Right lobe of liver (tissue), 6 donors: ENCODE measurements around the gene KCNJ12. TPM values are rescaled to one million over a fixed set of nuclear protein-coding genes. Genes with fewer than 3 reads are reported as not detected.
A peak's percentile ranks its signal among the peaks of the same experiment; 100 is the strongest.
"Not testable (repeated sequence)": the region's sequence is repeated elsewhere in the genome, so short reads cannot be mapped to it uniquely, and the experiment has no call there.

Experiments
- ATAC-seq, 4 donors: fragments of 200-7000 bp; cut with Tn5 transposase; one replicate each; pipeline ENCODE4 v1.9.1; 2020; ENCODE audit warnings: mild to moderate bottlenecking in 4 of 4, moderate library complexity in 4 of 4
- DNase-seq, 3 donors: peaks; one replicate each; pipeline ENCODE4 v3.0.0-alpha.2; 2020
- H3K27ac ChIP-seq, 3 donors: fragments of 200-600 bp; one replicate each; pipeline ENCODE4 v1.8.0; 2022
- H3K27me3 ChIP-seq, 2 donors: fragments of 200-600 bp; one replicate each; pipeline ENCODE4 v1.8.0; 2022
- H3K36me3 ChIP-seq, 4 donors: fragments of 200-600 bp; sonication (generic) in 1 of 4; one replicate each; pipeline versions ENCODE4 v1.5.1 to v1.8.0; 2017 to 2022; ENCODE audit warnings: control low read depth in 1 of 4
- H3K4me1 ChIP-seq, 4 donors: fragments of 200-600 bp; sonication (generic) in 1 of 4; one replicate each; pipeline versions ENCODE4 v1.5.1 to v1.8.0; 2017 to 2022; ENCODE audit warnings: control low read depth in 1 of 4
- H3K4me3 ChIP-seq, 3 donors: fragments of 200-600 bp; one replicate each; pipeline ENCODE4 v1.8.0; 2022
- H3K9me3 ChIP-seq, 4 donors: fragments of 200-600 bp; sonication (generic) in 1 of 4; one replicate each; pipeline versions ENCODE4 v1.5.1 to v1.8.0; 2017 to 2022; ENCODE audit warnings: control low read depth in 1 of 4
- POLR2A ChIP-seq: fragments of 450-650 bp; IDR thresholded peaks from one replicate; pipeline ENCODE4 v1.6.1; 2017; ENCODE audit warnings: antibody characterized with exemption, mild to moderate bottlenecking
- WGBS: methylation state at CpG from one replicate; pipeline ENCODE4 v1.1.6; 2018; ENCODE audit warnings: low coverage, low lambda C conversion rate; ENCODE audit not compliant: insufficient coverage; ENCODE audit errors: missing lambda C conversion rate; 5-methylcytosine and 5-hydroxymethylcytosine counted together
- intact Hi-C, 2 donors: fragments of 100-400 bp; cut with DNase I; formaldehyde crosslinking; loops; one replicate each; pipeline versions ENCODE4 v1.11.2 to v1.14.1; 2022
- total RNA-seq, 6 experiments: library from RNA; depleted of rRNA in 2 of 6; stranded (reverse); fragments of >200 nt in 2 of 6; fragmentation: NEBNext Ultra II Directional in 3 of 6; extraction: Animal tissue kit (Norgen Biotek cat#: 25700) in 3 of 6; gene quantifications; one replicate each; pipeline versions ENCODE4 v1.1.0 to v1.2.4, GENCODE V29; 2016 to 2023
- TF ChIP-seq, protein P1 (sequence below), 4 donors: fragments of 200-600 bp in 3 of 4; fragments of 450-650 bp in 1 of 4; IDR thresholded peaks; one replicate each; pipeline versions ENCODE4 v1.5.1 to v1.8.0; 2016 to 2022; ENCODE audit warnings: antibody characterized with exemption in 4 of 4, mild to moderate bottlenecking in 2 of 4
- donor health status: DM: no; HTN: yes; CAD: no.
- donor health status: DM: no; HTN: no; CAD: no.
- donor health status: DM: no; HTN: no; CAD: no.
- donor health status: DM: no; HTN: yes; CAD: no.
- donor health status: DM: no; HTN: yes; CAD: no.

Gene KCNJ12
- total RNA-seq, 6 experiments from 2014 or later, result 0.07 to 2.2 (median 0.23) TPM

DNA sequence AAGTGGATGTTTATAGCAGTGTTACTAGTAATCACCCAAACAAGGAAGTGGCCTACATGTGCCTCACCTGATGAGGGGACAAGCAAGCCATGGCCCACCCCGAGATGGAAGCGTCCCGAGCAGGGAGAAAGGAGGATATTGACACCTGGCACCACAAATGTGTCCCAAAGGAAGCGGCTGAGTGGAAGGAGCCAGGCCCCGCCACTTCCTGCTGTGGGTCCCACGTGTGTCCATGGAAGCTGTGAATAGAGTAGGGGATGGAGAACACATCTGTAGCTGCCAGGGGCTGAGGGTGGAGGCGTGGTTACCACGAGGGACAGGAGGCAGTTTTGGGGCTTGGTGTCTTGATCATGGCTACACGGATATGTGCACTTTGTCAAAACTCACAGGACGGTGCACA, 49.2 kb downstream of the KCNJ12 start:
- intact Hi-C loops, result no loop called here
- Histone ChIP-seq H3K36me3 (no peaks in the 10 kb centered on the region), H3K4me3 (no peak overlapping the region), H3K9me3 (no peaks in the 10 kb centered on the region), H3K27me3 (no peaks in the 10 kb centered on the region), H3K27ac (no peak overlapping the region), H3K4me1 (no peaks in the 10 kb centered on the region)
- ATAC-seq (no peak), DNase-seq (no peak)
- 9% methylated on average over 3 of the region's 10 CpGs for WGBS
- TF ChIP-seq, protein P1, sequence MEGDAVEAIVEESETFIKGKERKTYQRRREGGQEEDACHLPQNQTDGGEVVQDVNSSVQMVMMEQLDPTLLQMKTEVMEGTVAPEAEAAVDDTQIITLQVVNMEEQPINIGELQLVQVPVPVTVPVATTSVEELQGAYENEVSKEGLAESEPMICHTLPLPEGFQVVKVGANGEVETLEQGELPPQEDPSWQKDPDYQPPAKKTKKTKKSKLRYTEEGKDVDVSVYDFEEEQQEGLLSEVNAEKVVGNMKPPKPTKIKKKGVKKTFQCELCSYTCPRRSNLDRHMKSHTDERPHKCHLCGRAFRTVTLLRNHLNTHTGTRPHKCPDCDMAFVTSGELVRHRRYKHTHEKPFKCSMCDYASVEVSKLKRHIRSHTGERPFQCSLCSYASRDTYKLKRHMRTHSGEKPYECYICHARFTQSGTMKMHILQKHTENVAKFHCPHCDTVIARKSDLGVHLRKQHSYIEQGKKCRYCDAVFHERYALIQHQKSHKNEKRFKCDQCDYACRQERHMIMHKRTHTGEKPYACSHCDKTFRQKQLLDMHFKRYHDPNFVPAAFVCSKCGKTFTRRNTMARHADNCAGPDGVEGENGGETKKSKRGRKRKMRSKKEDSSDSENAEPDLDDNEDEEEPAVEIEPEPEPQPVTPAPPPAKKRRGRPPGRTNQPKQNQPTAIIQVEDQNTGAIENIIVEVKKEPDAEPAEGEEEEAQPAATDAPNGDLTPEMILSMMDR (IDR thresholded peaks at IDR 0.05), result no peak

DNA sequence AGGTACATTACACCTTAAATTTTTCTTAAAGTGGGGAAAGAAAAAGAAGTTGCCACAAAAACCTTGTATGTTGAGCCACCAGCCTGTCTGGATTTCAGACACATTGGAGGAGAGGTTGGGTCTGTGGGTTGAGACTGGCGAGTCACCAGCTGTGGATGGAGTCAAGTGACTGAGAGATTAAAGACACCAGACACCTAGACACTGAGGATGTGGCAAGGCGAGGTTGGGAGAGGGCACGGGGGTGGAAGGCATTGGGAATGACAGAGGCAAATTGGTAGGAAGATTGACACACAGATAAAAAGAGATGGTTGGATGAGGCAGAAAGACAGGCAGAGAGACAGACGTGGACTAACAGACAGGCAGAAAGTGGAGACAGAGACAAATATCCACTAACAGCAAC, 49.6 kb downstream of the KCNJ12 start:
- Histone ChIP-seq H3K27me3 (no peaks in the 10 kb centered on the region), H3K27ac (no peak overlapping the region), H3K4me1 (no peaks in the 10 kb centered on the region), H3K9me3 (no peaks in the 10 kb centered on the region), H3K4me3 (no peak overlapping the region), H3K36me3 (no peaks in the 10 kb centered on the region)
- 29% methylated on average over 4 of the region's 4 CpGs for WGBS
- no peak for ATAC-seq
- TF ChIP-seq, protein P1 (IDR thresholded peaks at IDR 0.05), result no peak
- TF ChIP-seq POLR2A, result no peak
- intact Hi-C loops, result no loop called here
- DNase-seq, result no peak

DNA sequence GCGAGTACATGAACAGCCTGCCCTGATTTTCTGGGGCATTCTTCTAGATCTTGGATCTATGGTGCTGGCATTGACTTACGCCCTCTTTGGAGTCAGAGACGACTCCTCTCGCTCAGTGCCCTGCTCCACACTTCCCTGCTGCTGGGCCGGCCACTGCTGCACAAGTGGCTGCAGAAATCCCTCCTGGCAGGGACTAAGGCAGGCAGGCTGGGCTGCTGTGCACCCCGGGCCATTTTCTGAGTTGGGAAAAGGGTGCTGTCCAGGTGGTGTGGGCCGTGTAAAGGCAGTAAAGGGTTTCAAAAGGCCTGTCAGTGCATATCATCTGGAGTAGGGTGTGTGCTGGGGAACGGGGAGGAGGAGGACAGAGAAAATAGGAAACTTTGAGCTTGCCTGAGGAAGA, 50.1 kb downstream of the KCNJ12 start:
- DNase-seq, H3K9me3 ChIP-seq, H3K27me3 ChIP-seq, H3K36me3 ChIP-seq, H3K4me3 ChIP-seq, ATAC-seq, H3K4me1 ChIP-seq, intact Hi-C loops, H3K27ac ChIP-seq: not testable (repeated sequence)
- 54% methylated on average over 4 of the region's 8 CpGs for WGBS

DNA sequence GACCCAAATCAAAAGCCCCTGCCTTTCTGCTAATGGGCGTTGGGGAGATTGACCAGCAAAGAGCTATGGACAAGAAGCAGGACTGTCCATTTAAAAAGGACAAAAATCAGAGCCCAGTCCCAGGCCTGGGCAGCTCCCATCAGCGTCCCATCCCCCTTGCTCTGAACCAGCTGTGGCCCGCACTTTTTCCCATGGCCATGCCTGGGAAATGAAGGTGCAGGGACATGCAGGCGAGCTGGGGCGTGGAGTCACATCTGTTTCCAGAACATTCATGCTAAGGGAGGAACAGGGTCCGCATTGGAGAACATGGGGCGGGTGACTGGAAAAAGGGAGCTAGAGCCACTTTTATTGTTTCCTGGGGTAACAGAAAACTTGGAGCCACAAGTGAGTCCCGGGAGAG, 50.7 kb downstream of the KCNJ12 start:
- H3K27me3 ChIP-seq, intact Hi-C loops, H3K27ac ChIP-seq, H3K4me3 ChIP-seq, DNase-seq, ATAC-seq, H3K36me3 ChIP-seq, H3K9me3 ChIP-seq, H3K4me1 ChIP-seq: not testable (repeated sequence)
- WGBS, result 59% methylated on average over 7 of the region's 8 CpGs

DNA sequence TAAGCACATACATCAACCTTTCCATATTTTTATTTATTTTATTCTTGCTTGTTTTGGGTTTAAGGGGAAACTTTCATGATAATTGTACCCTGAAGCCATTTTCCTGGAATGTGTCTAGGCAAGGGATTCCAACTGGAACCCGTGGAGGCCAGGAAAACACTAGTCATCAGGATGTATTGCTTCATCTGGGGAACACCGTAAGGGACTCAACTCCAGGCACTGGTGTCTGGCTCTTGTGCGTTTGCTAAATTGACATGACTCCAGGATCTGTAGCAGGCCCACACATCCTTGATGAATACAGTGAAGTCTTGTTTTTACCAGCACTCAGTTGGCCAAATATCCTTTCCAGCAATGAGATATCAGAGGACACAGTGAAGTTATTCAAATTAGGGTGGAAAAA, 51.6 kb downstream of the KCNJ12 start:
- H3K27ac ChIP-seq, ATAC-seq, H3K9me3 ChIP-seq, H3K4me3 ChIP-seq, H3K36me3 ChIP-seq, H3K4me1 ChIP-seq, DNase-seq, H3K27me3 ChIP-seq, intact Hi-C loops: not testable (repeated sequence)
- no CpG with 5 or more reads among the region's 3 CpGs for WGBS

DNA sequence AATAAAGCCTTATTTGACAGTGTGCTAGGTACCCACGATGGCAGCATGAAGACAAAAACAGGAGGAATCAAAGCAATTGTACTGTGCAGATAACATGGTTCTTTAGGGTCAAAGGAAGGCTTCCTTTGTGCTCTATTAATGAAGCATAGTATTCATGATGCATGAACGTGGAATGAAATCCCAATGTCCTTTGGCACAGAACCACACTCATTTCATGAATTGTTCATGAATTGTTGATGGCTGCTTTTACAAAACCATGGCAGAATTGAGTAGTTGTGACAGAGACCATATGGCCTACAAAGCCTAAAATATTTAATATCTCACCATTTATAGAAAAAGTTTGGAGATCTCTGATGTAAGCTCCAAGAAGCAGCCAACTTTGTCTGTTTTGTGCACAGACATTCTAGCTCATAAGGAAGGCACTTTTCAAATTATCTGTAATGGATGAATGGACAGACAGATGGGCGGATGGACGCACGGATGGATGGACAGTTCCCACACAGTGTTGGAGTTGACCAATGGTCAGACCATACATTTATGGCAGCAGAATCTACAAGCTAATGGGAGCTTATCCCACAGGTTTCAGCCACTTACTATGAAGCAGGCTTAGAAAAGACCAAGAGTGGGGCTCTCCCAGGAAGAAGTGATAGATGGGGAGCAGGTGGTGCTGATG, 52.7 kb downstream of the KCNJ12 start:
- H3K27me3 ChIP-seq, intact Hi-C loops, ATAC-seq, H3K36me3 ChIP-seq, H3K4me3 ChIP-seq, H3K9me3 ChIP-seq, DNase-seq, H3K4me1 ChIP-seq, H3K27ac ChIP-seq: not testable (repeated sequence)
- 50% methylated on average over 5 of the region's 5 CpGs for WGBS

DNA sequence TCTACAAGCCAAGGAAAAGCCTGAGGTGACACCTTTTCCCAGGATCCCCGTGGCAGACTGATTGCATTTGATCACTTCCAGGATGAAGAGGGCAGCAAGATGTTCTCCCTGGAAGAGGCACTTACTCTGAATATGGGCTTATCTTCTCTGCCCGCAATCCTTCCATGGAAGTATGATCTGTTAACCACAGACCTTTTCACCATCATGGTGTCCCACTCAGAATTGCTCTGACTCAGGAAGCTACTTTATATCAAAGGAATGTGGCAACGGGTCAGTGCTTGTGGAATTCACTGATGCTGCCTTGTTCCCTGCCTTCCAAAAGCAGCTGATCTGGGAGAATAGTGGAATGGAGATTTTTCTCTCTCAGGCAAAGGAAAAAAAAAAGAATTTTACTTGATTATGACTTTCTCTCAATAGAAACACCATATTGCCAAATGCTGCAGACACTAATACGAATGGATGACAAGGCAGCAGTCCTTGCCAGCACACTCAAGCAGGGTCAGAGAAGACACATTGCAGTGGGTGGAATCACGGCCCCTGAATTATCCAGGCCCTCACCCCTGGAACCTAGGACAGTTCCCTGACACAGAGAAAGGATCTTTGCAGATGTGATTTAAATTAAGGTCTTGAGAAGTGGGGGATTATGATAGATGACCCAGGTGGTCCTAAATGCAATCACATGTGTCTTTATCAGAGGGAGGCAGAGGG, 53.9 kb downstream of the KCNJ12 start:
- H3K9me3 ChIP-seq, ATAC-seq, H3K27me3 ChIP-seq, H3K36me3 ChIP-seq, H3K4me3 ChIP-seq, DNase-seq, H3K27ac ChIP-seq, H3K4me1 ChIP-seq, intact Hi-C loops: not testable (repeated sequence)
- 50% methylated on average over 4 of the region's 5 CpGs for WGBS

DNA sequence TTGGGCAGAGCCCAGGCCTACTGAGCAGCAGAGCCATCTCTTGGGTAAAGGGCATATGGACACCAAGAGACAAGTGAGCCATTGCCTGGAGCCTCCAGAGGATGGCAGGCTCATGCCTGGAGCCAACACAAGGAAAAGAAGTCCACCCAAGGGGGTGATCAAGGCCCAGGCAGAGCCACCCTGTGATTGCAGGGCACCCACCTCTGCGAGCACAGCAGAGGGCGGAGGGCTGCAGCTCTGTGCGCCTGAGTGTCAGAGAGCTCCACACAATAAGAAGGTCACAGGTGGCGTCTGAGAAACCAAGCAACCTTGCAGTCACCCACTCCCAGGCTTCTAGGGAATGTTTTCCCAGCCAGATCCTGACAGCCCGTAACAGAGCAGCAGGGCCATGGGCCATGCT, 57.8 kb downstream of the KCNJ12 start:
- H3K27me3 ChIP-seq, H3K27ac ChIP-seq, DNase-seq, H3K4me1 ChIP-seq, intact Hi-C loops, H3K36me3 ChIP-seq, ATAC-seq, H3K9me3 ChIP-seq, H3K4me3 ChIP-seq: not testable (repeated sequence)
- no CpG with 5 or more reads among the region's 5 CpGs for WGBS

DNA sequence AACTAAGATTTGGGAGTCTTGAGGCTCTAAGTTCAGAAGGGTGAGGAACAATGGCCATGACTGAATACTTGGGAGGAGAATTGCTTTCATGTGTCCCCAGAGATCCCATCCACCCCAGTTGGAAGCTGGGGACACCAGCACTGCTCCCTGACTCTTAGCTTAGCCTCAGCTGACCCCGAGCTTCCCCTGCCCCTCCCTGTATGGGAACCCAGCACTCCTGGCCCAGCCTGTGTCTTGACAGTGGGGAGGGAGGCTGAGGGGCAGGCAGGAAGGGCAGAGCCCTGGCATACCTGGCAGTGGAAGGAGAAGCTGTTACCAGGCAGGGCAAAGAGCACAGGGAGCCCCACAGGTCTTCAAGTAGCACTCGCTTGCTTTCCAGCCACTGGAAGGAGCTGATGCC, 58.8 kb downstream of the KCNJ12 start:
- ATAC-seq, result peak in 1 of 4 donors; percentile 22
- DNase-seq, H3K36me3 ChIP-seq, H3K27me3 ChIP-seq, H3K9me3 ChIP-seq, H3K27ac ChIP-seq, H3K4me1 ChIP-seq, intact Hi-C loops, H3K4me3 ChIP-seq: not testable (repeated sequence)
- 14% methylated on average over 1 of the region's 2 CpGs for WGBS

DNA sequence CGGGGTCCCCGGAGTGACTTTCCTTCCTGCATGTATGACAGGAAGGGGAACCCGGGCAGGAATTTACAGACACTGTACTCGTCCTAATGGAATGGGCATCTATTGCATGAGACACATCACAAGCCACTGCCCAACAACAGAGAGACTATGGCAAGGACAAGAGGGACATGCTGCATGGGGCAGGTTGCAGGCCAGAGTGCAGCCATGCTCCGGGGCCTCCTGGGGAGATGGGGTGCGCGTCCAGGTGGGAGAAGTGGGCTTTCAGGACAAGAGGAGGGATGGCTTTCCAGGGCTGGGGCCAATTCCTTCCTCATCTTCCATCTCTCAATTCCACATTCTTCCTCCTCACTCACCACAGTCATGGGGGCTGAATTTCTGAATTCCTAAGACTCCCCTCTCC, 60.3 kb downstream of the KCNJ12 start:
- ATAC-seq, result peak in 1 of 4 donors; percentile 10
- DNase-seq, H3K27ac ChIP-seq, H3K4me1 ChIP-seq, H3K27me3 ChIP-seq, H3K9me3 ChIP-seq, intact Hi-C loops, H3K4me3 ChIP-seq, H3K36me3 ChIP-seq: not testable (repeated sequence)
- WGBS, result 47% methylated on average over 4 of the region's 7 CpGs
